ENCODE data around the gene HHEX. TPM values are rescaled to one million over a fixed set of nuclear protein-coding genes. Genes with fewer than 3 reads are reported as not detected.

The HHEX gene
- total and polyA plus RNA-seq, 4 donors = 16.2 to 42.2 (median 34.2) TPM

- Histone ChIP-seq H3K9me3 (ENCODE audit: control insufficient read depth in 4 of 4, low read length in 3 of 4) (no peaks in the 10 kb centered on the region), H3K27me3 (ENCODE audit: control insufficient read depth in 4 of 4, insufficient read depth in 4 of 4, low read length in 3 of 4) (no peaks in the 10 kb centered on the region), H3K4me1 (ENCODE audit: control insufficient read depth in 4 of 4, insufficient read depth in 4 of 4, low read length in 3 of 4) (peaks cover 2 to 8% (median 4%) of the 10 kb centered on the region in 4 donors), H3K27ac (ENCODE audit: low read depth in 1 of 2, low read length in 2 of 2) (no peak overlapping the region), H3K36me3 (ENCODE audit: control insufficient read depth in 4 of 4, insufficient read depth in 3 of 4, low read depth in 1 of 4, low read length in 3 of 4) (no peaks in the 10 kb centered on the region), H3K9ac (ENCODE audit: low read depth in 1 of 2, low read length in 2 of 2) (no peak overlapping the region), H3K4me3 (ENCODE audit: low read depth in 1 of 3, low read length in 3 of 3) (no peak overlapping the region)
- DNase-seq (ENCODE audit: low spot score) = no peak
- 94% methylated on average over 1 of the region's 1 CpG for WGBS
- no peak for TF ChIP-seq EGR1 (IDR thresholded peaks at IDR 0.05; ENCODE audit: low read depth in 2 of 2)
- TF ChIP-seq RAD21 (IDR thresholded peaks at IDR 0.05) = no peak
- no peak for TF ChIP-seq YY1 (IDR thresholded peaks at IDR 0.05)
- no peak for TF ChIP-seq ZBTB33 (IDR thresholded peaks at IDR 0.05)
- no peak for TF ChIP-seq JUND (IDR thresholded peaks at IDR 0.05)
- TF ChIP-seq GABPA (IDR thresholded peaks at IDR 0.05 in 1 of 2, conservative IDR thresholded peaks at IDR 0.05 in 1 of 2) = no peak
- TF ChIP-seq REST (IDR thresholded peaks at IDR 0.05) = no peak
- TF ChIP-seq TAF1 (conservative IDR thresholded peaks at IDR 0.05) = no peak
- no peak for TF ChIP-seq FOXA1 (IDR thresholded peaks at IDR 0.05)
- TF ChIP-seq FOXA2 (IDR thresholded peaks at IDR 0.05) = no peak
- TF ChIP-seq HNF4A (conservative IDR thresholded peaks at IDR 0.05) = no peak
- no peak for TF ChIP-seq SP1 (IDR thresholded peaks at IDR 0.05)
- TF ChIP-seq MAX (IDR thresholded peaks at IDR 0.05) = no peak
- no peak for TF ChIP-seq ATF3 (IDR thresholded peaks at IDR 0.05)
These were observed 34.3 kb upstream of the HHEX start for GRCh38 chr10:92655426-92655825.

- Histone ChIP-seq H3K4me3 (ENCODE audit: low read depth in 1 of 3, low read length in 3 of 3) (no peak overlapping the region), H3K27ac (ENCODE audit: low read depth in 1 of 2, low read length in 2 of 2) (no peak overlapping the region), H3K9me3 (ENCODE audit: control insufficient read depth in 4 of 4, low read length in 3 of 4) (no peaks in the 10 kb centered on the region), H3K4me1 (ENCODE audit: control insufficient read depth in 4 of 4, insufficient read depth in 4 of 4, low read length in 3 of 4) (peaks cover 2 to 8% (median 4%) of the 10 kb centered on the region in 4 donors), H3K36me3 (ENCODE audit: control insufficient read depth in 4 of 4, insufficient read depth in 3 of 4, low read depth in 1 of 4, low read length in 3 of 4) (no peaks in the 10 kb centered on the region), H3K9ac (ENCODE audit: low read depth in 1 of 2, low read length in 2 of 2) (no peak overlapping the region), H3K27me3 (ENCODE audit: control insufficient read depth in 4 of 4, insufficient read depth in 4 of 4, low read length in 3 of 4) (no peaks in the 10 kb centered on the region)
- TF ChIP-seq RAD21 (IDR thresholded peaks at IDR 0.05) = no peak
- no peak for TF ChIP-seq HNF4G (IDR thresholded peaks at IDR 0.05)
- TF ChIP-seq SP1 (IDR thresholded peaks at IDR 0.05) = no peak
- TF ChIP-seq EGR1 (IDR thresholded peaks at IDR 0.05; ENCODE audit: low read depth in 2 of 2) = no peak
- no peak for TF ChIP-seq CTCF (IDR thresholded peaks at IDR 0.05; ENCODE audit: low read depth, low read length, missing input control)
- TF ChIP-seq ATF3 (IDR thresholded peaks at IDR 0.05) = no peak
- TF ChIP-seq FOXA2 (IDR thresholded peaks at IDR 0.05) = no peak
- DNase-seq (ENCODE audit: low spot score) = no peak
- WGBS = 95% methylated on average over 7 of the region's 7 CpGs
These were observed 33.3 kb upstream of the HHEX start for GRCh38 chr10:92656266-92656961.
